Activated B cell treated with CpG ODN at 0.5 μM for 24 hours (primary cell): ENCODE measurements around the gene ASIC3. TPM values are rescaled to one million over a fixed set of nuclear protein-coding genes. Genes with fewer than 3 reads are reported as not detected.

ENCODE experiments used
- ATAC-seq: fragments of 200-7000 bp; cut with Tn5 transposase; one replicate; pipeline ENCODE4 v1.10.0; 2021; ENCODE audit warnings: low read depth, mild to moderate bottlenecking, moderate library complexity
- CTCF ChIA-PET: fragments of 350-600 bp; sonication (Branson Sonifier 250); formaldehyde crosslinking; loops from one replicate; lab custom pipeline; 2021; ENCODE audit warnings: antibody characterized with exemption; lab: Charles Lee
- POLR2A ChIA-PET: fragments of 350-600 bp; sonication (Branson Sonifier 250); formaldehyde crosslinking; loops from one replicate; lab custom pipeline; 2021; ENCODE audit warnings: antibody characterized with exemption; lab: Charles Lee
- DNase-seq: peaks from one replicate; pipeline ENCODE4 v3.0.0; 2022
- H3K27ac Mint-ChIP-seq: one replicate; pipeline ENCODE4 v1.8.0; 2020; ENCODE audit warnings: mixed read lengths
- H3K27me3 Mint-ChIP-seq: one replicate; pipeline ENCODE4 v1.8.0; 2021; ENCODE audit warnings: mixed read lengths
- H3K36me3 Mint-ChIP-seq: one replicate; pipeline ENCODE4 v1.8.0; 2021; ENCODE audit warnings: low read depth, mixed read lengths
- H3K4me1 Mint-ChIP-seq: one replicate; pipeline ENCODE4 v1.8.0; 2021; ENCODE audit warnings: mixed read lengths
- H3K4me3 Mint-ChIP-seq: one replicate; pipeline ENCODE4 v1.8.0; 2020; ENCODE audit warnings: mild to moderate bottlenecking, mixed read lengths
- H3K9me3 Mint-ChIP-seq: one replicate; pipeline ENCODE4 v1.8.0; 2020; ENCODE audit warnings: mixed read lengths
- intact Hi-C: fragments of 100-400 bp; cut with micrococcal nuclease; formaldehyde crosslinking; loops from one replicate; pipeline ENCODE4 v1.15.1; 2024
- total RNA-seq: library from RNA; stranded (reverse); gene quantifications from 2 replicates; pipeline ENCODE4 v1.2.3, GENCODE V29; 2022
- TF ChIP-seq, protein P1 (sequence below): fragments of 200-600 bp; IDR thresholded peaks from one replicate; pipeline ENCODE4 v1.8.0; 2022; ENCODE audit warnings: antibody characterized with exemption, mild to moderate bottlenecking

ASIC3 gene
- total RNA-seq, 1 donor from 2014 or later: 1.2 TPM

DNA sequence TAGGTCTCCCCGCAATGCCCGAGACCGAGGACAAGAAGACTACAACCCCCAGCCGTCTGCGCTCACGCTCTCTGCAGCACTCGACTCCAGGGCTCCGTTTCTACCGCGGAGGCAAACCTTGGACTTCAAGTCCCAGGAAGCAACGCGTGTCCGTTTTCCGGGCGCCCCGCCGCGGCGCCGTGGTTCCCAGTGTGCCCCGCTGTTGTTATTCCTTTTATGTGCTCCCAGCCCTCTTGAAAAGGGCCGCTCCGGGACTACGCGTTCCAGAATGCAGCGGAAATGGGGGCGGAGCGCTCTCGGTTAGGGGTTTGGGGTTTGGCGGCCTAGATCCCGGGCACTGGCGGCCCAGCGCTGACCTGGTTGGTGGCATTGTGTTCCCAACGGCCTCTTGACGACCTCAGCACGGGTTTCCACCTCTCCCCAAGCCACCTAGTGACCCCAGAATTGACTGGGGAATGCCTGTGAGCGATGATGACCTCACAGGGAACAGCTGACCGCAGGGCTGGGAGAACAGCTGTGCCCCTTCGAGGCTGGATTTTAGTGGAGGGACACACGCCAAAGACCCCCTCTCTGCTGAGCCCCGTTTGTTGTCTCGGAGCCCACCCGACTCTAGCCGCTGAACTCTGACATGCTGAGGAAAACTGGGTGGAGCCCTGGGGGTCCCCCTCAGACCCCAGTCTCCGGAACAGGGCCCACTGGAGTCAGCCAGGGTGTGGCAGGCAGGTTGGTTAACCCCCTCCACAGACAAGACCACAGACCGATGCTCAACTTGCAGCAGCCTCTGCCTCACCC is 9.9 kb downstream of the ASIC3 start:
- H3K27ac Mint-ChIP-seq: peak overlapping the region; percentile 89
- ATAC-seq (peak; percentile 93), DNase-seq (peak; percentile 91)
- no peaks in the 10 kb centered on the region for H3K27me3 Mint-ChIP-seq
- H3K9me3 Mint-ChIP-seq: no peaks in the 10 kb centered on the region
- H3K4me1 Mint-ChIP-seq: peaks cover 36% of the 10 kb centered on the region
- peak overlapping the region; percentile 92 for H3K4me3 Mint-ChIP-seq
- TF ChIP-seq, protein P1, sequence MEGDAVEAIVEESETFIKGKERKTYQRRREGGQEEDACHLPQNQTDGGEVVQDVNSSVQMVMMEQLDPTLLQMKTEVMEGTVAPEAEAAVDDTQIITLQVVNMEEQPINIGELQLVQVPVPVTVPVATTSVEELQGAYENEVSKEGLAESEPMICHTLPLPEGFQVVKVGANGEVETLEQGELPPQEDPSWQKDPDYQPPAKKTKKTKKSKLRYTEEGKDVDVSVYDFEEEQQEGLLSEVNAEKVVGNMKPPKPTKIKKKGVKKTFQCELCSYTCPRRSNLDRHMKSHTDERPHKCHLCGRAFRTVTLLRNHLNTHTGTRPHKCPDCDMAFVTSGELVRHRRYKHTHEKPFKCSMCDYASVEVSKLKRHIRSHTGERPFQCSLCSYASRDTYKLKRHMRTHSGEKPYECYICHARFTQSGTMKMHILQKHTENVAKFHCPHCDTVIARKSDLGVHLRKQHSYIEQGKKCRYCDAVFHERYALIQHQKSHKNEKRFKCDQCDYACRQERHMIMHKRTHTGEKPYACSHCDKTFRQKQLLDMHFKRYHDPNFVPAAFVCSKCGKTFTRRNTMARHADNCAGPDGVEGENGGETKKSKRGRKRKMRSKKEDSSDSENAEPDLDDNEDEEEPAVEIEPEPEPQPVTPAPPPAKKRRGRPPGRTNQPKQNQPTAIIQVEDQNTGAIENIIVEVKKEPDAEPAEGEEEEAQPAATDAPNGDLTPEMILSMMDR: no peak
- intact Hi-C loops: loop anchor here (1.0 to 10.0 kb wide), 10 partner anchors 22 to 1223 kb away; partner anchors contain the start of genes ABCB8, ABCF2, CHPF2 and FASTK
- CTCF ChIA-PET: no interaction called here
- peaks cover 7% of the 10 kb centered on the region for H3K36me3 Mint-ChIP-seq
- POLR2A ChIA-PET: interaction anchor here (0.6 to 3.2 kb wide), 4 partner anchors 22 to 53 kb away, joined by 5 to 19 read pairs (median 10); partner anchors contain the start of genes ABCB8, FASTK and TMUB1

DNA sequence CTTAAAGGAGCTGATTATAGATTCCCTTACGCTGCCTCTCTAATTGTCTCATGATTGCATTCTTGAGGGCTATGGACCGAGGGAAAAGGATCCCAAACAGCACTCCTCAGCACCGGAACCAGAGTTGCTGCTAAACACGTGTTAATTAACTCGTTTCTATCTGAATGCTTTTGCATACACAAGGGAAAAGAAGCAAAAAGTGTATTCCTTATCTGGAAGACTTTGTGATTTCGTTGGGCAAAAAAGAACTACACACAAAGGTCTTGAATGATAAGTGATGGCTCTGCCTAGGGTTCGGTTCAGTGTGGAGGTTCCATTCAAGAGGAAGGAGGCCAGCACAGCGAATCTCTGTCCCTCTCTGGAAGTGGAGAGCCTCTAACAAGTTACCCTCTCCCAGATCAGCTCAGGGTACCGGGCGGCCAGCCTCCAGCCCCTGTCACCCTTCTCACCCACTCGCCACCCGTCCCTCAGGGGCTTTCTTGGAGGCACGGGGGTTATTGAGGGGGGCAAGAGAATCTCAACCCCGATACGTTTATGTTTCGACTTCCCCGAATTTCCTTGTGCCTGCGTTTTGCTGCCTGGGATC is 10.5 kb downstream of the ASIC3 start:
- no peak for DNase-seq
- H3K27ac Mint-ChIP-seq: peak overlapping the region; percentile 89
- TF ChIP-seq, protein P1: no peak
- CTCF ChIA-PET: no interaction called here
- peaks cover 10% of the 10 kb centered on the region for H3K36me3 Mint-ChIP-seq
- POLR2A ChIA-PET: interaction anchor here (0.6 to 3.2 kb wide), 4 partner anchors 22 to 52 kb away, joined by 5 to 19 read pairs (median 10); partner anchors contain the start of genes ABCB8, FASTK and TMUB1
- ATAC-seq: no peak
- H3K4me3 Mint-ChIP-seq: peak overlapping the region; percentile 92
- no peaks in the 10 kb centered on the region for H3K27me3 Mint-ChIP-seq
- intact Hi-C loops: loop anchor here (1.0 to 10.0 kb wide), 13 partner anchors 21 to 1224 kb away; partner anchors contain the start of genes ABCB8, ABCF2, CHPF2 and FASTK
- H3K4me1 Mint-ChIP-seq: peaks cover 36% of the 10 kb centered on the region
- H3K9me3 Mint-ChIP-seq: no peaks in the 10 kb centered on the region

DNA sequence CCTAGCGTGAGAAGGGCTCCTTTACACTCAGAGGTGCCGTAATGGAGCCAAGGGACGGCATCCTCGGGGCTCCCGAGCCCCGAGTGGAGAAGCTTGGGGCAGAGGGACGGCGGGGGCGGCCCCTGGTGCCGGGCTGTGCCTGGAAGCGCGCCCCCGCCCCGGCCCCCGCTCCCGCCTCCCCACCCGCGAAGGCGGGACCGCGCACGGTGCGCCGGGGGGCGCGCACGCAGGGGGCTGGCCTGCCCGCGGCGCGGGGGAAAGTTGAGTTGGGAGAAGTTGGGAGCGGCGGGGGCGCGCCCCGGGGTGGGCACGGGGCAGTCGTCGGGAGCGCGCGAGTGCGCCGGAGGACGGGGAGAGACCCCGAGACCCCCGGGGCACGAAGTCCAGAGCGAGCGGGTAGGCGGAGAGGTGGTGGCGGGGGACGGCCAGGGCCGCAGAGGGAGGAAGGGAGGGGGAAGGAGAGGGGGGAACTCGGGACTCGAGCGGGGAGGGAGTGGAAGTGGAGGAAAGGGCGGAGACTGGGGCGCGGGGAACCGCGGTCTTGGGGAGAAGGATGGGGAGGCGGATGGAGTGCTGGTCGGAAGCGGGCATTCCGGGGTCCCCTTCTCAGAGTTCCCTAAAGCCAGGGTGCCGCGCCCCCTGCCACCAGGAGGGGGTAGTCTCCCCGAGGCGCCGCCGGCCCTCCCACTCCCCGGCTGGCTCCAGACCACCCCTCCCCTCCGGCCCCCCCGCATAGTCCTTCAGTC is 11.2 kb downstream of the ASIC3 start, which contains the start of gene SLC4A2:
Gene SLC4A2, plus strand, starts transcription at position 223 of the 746 bp plus-strand sequence. CDS start 2,399 bp downstream, outside the sequence.
- DNase-seq: peak; percentile 89
- ChIA-PET CTCF (interaction anchor here (0.7 kb wide), 1 partner anchor 29 kb away, joined by 3 read pairs; no protein-coding TSS in a partner anchor), POLR2A (interaction anchor here (1.3 to 3.2 kb wide), 3 partner anchors 21 to 31 kb away, joined by 7 to 19 read pairs (median 14); partner anchors contain the start of genes ABCB8, FASTK and TMUB1)
- no peaks in the 10 kb centered on the region for H3K27me3 Mint-ChIP-seq
- ATAC-seq: peak; percentile 26
- peak within 1 kb of the TSS; percentile 92 for H3K4me3 Mint-ChIP-seq
- H3K4me1 Mint-ChIP-seq: peaks cover 36% of the 10 kb centered on the region
- intact Hi-C loops: loop anchor here (1.0 to 10.0 kb wide), 9 partner anchors 41 to 1225 kb away; partner anchors contain the start of genes NUB1, REPIN1 and ZNF862
- H3K27ac Mint-ChIP-seq: peak within 1 kb of the TSS; percentile 89
- no peaks in the 10 kb centered on the region for H3K9me3 Mint-ChIP-seq
- TF ChIP-seq, protein P1: no peak
- H3K36me3 Mint-ChIP-seq: peaks cover 14% of the 10 kb centered on the region

DNA sequence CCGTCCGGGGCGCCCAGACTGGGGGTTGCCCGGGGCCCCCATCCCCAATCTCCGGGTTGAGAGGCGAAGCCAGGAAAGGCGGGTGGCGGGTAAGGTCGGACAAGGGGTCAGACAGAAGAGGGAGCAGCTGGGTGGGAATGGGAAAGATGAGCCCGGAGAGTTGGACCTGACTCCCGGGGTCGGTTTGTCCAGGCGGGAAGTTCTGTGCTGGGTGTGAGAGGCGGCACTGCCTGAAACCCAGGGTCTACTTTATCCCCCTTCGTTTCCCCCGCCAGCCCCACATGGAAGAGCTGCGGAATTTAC is 11.7 kb downstream of the ASIC3 start:
- ChIA-PET POLR2A (interaction anchor here (2.6 to 3.2 kb wide), 2 partner anchors 20 to 32 kb away, joined by 14 to 19 read pairs; partner anchors contain the start of genes ABCB8 and FASTK), CTCF (interaction anchor here (0.7 kb wide), 1 partner anchor 28 kb away, joined by 3 read pairs; no protein-coding TSS in a partner anchor)
- no peaks in the 10 kb centered on the region for H3K27me3 Mint-ChIP-seq
- H3K4me3 Mint-ChIP-seq: peak overlapping the region; percentile 92
- H3K4me1 Mint-ChIP-seq: peaks cover 36% of the 10 kb centered on the region
- no peak for ATAC-seq
- H3K9me3 Mint-ChIP-seq: no peaks in the 10 kb centered on the region
- intact Hi-C loops: no loop called here
- TF ChIP-seq, protein P1: no peak
- H3K36me3 Mint-ChIP-seq: peaks cover 18% of the 10 kb centered on the region
- no peak for DNase-seq
- peak overlapping the region; percentile 41 for H3K27ac Mint-ChIP-seq
